AG09319 (cell line): ENCODE data around the gene CCL17.

Experiments used
- DNase-seq: peaks from one replicate; pipeline ENCODE4 v3.0.0-alpha.2; 2010; ENCODE audit warnings: low read depth; ENCODE audit errors: extremely low read depth
- TF ChIP-seq, protein P1 (sequence below): IDR thresholded peaks from 2 replicates; pipeline ENCODE4 v1.5.1; 2011; ENCODE audit warnings: low read depth, mild to moderate bottlenecking, inconsistent platforms, low read length, moderate library complexity

CCL17 gene

DNA sequence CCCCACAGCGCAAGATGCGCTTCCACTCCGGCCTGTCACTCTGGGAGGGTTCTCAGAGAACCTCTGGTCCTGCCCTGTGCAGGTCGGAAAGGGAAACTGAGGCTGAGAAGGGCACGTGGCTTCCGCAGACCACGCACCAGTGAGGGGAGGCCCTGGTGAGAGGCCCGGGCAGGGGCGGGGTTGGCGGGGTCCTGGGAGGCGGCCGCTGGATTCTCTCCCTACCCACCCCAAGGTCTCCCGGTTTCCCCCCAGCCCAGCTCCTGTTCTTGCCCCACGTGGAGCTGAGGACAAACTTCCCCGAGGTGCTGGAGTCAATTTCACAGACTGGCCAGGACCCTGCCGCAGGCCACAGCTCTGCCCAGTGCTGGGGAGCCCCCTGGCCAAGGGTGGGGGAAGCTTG, 11.5 kb downstream of the CCL17 start:
- no peak for DNase-seq

DNA sequence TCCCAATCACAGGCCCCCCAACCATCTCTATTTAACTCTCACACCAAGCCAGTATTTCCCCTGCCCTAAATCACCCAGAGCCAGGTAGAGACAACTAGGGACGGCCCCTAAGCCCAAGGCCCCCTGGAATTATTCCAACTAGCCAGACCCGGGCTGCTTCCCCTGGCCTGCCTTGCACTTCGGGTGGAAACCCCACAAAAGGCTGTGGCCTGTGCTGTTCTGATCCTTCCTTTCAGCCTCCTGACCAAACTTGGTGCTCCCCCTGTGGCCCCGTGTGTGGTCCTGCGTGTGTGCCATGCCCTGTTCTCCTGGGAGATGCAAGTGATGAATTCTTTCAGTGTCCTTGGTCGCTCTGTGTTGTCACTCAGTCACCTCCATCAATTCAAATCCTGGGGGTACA, 14.9 kb downstream of the CCL17 start:
- no peak for DNase-seq

More for the DNA sequence above, 11.5 kb downstream of the CCL17 start:
- TF ChIP-seq, protein P1, sequence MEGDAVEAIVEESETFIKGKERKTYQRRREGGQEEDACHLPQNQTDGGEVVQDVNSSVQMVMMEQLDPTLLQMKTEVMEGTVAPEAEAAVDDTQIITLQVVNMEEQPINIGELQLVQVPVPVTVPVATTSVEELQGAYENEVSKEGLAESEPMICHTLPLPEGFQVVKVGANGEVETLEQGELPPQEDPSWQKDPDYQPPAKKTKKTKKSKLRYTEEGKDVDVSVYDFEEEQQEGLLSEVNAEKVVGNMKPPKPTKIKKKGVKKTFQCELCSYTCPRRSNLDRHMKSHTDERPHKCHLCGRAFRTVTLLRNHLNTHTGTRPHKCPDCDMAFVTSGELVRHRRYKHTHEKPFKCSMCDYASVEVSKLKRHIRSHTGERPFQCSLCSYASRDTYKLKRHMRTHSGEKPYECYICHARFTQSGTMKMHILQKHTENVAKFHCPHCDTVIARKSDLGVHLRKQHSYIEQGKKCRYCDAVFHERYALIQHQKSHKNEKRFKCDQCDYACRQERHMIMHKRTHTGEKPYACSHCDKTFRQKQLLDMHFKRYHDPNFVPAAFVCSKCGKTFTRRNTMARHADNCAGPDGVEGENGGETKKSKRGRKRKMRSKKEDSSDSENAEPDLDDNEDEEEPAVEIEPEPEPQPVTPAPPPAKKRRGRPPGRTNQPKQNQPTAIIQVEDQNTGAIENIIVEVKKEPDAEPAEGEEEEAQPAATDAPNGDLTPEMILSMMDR = no peak

DNA sequence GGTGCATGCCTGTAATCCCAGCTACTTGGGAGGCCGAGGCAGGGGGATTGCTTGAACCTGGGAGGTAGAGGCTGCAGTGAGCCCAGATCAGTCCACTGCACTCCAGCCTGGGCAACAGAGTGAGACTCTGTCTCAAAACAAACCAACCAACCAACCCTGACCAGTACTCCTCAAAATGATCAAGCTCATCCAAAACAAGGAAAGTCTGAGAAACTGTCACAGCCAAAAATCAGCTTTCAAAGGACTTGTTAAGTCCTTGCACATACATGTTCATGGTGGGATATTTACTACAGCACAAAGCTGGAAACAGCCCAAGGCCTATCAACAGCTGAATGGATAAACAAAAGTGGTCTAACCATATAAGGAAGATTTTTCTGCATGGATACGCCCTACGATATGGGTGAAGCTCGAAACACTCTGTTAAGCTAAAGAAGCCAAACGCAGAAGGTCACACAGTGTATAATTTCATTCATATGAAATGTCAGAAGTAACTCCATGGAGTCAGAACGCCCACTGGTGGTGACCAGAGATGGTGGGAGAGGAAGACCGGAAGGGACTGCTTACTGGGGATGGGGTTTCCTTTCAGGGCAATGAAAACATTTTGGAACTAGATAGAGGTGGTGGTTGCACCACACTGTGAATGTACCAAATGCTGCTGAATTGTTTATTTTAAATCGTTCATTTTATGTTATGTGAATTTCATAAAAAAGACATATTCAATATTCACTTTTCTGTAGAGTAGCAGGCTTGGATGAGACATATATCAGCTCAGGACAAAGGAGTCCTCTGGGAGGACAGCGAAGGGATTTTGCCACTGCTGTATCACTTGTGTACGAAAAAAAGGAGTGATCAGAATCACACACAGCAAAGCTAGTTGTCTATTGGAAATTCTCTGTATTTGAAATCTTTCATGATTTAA, 17.7 kb downstream of the CCL17 start:
- peak; percentile 24 for DNase-seq
- TF ChIP-seq, protein P1 = peak; percentile 80

More for the DNA sequence above, 14.9 kb downstream of the CCL17 start:
- TF ChIP-seq, protein P1 = no peak

DNA sequence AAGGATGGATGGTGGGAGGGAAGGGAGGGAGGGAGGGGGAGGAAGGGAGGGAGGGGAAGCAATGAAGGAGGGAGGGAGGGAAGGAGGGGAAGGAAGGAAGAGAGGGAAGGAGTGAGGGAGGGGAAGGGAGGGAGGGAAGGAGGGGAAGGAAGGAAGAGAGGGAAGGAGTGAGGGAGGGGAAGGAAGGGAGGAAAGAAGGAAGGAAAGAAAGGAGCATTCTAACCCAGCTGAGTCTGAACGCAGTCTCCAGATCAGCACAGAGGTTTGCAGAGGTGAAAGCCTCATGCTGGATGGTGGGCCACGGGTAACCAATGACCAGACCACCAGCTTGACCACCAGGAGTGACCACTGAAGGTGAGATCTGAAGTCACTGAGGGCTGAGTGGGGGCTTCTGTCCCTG, 18.6 kb downstream of the CCL17 start:
- DNase-seq = no peak
- TF ChIP-seq, protein P1 = no peak

DNA sequence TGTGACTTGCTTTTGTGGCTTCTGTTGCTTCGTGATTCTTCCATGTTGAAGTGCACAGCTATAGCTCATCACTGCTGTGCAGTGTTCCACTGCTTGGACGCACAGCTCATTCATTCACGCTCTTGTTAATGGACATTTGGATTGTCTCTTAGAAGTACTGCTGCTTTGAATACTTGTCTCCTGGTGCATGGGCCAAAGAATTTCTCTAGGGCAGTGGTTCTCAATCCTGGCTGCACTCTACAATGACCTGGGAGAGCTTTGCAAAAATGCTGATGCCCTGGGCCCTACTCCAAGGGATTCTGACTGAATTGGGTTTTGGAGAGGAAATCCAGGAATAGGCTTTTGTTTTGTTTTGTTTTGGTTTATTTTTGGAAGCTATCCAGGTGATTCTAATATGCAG, 20.0 kb downstream of the CCL17 start:
- TF ChIP-seq, protein P1 = no peak
- no peak for DNase-seq

DNA sequence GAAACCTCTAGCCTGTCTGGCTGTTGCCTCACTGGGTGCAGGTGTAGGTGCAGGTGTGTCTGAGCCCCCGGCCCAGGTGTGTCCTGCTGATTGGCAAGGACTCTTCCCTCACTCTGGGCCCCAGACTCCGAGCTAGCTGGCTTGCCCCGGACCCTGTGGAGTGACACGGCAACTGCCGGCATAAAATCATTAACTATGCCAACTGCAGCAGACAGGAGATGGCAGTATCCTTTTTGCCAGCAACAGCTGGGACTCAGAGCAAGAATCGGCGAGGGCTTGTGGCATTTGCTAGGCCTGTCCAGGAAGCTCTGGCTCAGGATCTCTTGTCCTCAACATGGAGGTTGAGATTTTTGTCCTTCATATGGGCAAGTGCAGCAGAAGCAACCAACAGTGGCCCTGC, 21.8 kb downstream of the CCL17 start:
- TF ChIP-seq, protein P1 = no peak
- DNase-seq = no peak

DNA sequence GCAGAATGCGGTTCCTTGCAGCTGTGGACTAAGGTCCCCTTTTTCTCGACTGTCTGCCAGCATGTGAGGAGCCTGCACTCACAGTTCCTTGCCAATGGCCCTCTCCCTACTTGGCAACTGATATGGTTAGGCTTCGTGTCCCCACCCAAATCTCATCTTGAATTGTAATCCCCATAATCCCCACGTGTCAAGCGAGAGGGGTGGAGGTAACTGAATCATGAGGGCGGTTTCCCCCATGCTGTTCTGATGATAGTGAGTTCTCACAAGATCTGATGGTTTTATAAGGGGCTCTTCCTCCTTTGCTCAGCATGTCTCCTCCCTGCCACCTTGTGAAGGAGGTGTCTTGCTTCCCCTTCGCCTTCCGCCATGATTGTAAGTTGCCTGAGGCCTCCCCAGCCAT, 22.7 kb downstream of the CCL17 start:
- TF ChIP-seq, protein P1 = no peak
- DNase-seq = no peak
